GM12873 (cell line): Measurements from ENCODE around the gene CREG2.

ENCODE experiments used
- TF ChIP-seq, protein P1 (sequence below): IDR thresholded peaks from 2 replicates; pipeline ENCODE4 v1.5.1; 2012; ENCODE audit warnings: low read depth, mild to moderate bottlenecking, moderate library complexity, low read length, control low read depth; ENCODE audit not compliant: insufficient read depth; ENCODE audit errors: missing control alignments

The CREG2 gene

DNA sequence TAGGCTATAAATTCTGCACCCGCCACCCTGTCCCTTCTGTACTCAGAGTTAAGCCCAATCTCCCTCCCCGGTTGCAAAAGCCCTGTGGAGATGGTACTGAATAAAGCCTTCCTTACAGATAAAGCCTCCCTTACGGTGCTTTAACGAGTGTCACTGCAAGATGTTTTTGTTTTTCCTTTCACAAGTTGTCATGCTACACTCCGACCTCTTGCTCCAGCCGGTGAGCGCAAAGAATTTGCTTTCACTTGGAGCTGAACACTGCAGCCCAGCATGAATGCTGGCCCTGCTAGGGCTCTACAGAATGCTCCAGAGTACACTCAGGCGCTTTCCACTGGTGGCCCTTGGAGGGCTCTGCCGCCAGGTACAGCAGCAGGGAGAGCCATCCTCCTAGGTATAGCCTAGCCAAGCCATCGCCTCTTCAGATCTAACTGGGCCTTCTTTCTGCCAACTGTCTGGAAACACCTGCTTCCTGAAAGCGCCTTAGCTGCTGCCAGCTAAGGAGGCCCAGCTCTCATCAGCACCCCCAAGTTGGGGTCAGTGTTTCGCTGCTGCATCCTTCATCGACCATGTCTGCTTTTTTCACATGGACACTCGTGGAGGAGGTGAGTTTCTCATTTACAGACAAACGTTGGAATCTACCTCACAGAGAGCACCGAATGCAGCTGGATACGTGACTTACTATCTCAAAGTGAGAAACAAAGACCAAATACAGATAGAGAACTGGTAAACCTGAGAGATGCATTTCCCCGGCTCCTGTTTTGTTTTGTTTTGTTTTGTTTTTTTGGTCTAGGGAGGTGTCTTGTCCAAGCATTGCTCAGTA is 13.4 kb upstream of the CREG2 start:
- TF ChIP-seq, protein P1, sequence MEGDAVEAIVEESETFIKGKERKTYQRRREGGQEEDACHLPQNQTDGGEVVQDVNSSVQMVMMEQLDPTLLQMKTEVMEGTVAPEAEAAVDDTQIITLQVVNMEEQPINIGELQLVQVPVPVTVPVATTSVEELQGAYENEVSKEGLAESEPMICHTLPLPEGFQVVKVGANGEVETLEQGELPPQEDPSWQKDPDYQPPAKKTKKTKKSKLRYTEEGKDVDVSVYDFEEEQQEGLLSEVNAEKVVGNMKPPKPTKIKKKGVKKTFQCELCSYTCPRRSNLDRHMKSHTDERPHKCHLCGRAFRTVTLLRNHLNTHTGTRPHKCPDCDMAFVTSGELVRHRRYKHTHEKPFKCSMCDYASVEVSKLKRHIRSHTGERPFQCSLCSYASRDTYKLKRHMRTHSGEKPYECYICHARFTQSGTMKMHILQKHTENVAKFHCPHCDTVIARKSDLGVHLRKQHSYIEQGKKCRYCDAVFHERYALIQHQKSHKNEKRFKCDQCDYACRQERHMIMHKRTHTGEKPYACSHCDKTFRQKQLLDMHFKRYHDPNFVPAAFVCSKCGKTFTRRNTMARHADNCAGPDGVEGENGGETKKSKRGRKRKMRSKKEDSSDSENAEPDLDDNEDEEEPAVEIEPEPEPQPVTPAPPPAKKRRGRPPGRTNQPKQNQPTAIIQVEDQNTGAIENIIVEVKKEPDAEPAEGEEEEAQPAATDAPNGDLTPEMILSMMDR, result no peak

DNA sequence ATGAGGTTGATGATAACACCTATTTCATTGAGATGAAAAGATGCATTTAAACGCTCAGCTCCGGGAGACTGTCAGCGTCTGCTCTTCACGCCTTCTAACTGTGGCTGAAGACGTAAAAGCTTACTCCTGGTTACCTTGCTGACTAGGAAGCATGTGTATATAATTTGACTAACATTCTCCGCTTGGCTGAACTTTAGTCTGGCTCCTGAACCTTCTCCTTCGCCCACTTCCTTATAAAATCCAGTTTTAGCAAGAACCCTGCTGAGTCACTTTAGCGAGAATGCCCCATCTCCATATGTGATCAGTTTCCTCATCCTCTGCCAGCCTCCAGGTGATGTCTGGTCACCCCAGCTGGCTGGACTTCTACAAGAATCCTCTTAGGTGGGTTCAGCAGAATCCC is 12.7 kb upstream of the CREG2 start:
- TF ChIP-seq, protein P1, result no peak

DNA sequence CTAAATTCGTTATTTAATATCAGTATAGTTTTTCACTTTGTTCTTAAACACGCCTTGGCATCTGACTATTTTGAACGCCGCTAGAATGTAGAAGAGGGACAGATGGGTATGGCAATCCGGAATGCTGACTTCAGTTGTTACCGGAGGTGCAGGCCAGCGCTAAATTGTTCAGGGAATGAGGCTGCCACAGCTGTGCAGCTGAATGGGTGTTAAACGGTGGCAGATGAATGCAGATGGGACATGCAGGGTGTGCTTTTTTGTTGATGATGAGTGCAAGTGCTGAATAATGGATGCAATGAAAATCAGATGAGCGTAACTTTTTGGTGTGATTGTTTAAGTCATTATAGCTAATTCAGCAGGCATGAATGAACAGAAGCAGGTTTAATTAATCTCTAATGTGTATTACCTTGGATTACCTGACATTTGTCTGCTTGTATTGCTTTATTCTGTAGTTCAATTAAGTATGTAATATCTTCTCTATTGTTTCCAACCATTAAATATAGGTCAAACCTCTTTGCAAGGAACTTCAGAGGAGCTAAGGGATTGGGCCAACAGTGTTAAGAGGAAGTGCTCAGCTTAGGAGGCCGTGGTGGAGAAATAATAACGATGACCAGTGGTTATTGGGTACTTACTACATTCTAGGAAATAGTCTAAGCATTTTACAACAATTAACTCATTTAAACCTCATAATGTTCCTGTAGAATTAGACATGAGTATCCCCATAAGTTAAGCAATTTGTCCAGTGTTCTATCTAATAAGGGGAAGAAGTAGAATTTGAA is 11.9 kb upstream of the CREG2 start:
- TF ChIP-seq, protein P1, result no peak

DNA sequence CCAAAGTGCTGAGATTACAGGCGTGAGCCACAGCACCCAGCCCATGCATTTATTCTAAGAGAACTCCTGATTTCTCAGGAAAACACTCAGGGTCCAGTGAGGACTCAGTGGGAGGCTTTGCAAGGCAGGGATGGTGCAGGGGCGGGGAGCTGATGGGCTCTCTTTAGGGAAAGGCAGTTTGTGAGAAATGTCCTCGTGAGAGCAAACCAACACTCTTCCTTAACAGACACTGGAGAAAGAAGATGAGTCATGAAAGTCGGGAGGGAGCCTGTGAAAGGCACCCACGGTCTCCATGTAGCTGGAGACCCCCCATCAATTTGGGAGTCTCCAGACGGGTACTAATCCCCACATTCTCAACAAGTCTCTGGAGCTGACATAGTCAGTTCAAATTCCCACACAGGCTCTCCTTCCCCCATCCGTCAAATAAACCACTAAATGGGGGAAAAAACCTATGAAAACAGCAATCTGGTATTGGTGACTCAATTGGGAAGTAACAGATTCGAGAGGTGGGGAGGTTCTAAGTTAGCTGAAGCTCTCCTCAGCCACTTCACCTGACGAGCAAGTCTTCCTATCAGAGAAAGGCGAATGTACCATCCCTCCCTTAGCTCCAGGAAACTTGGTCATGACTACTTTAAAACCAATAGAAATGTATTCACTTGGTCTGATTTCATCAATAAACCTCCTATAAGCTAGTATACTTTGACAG is 11.0 kb upstream of the CREG2 start:
- TF ChIP-seq, protein P1, result no peak

DNA sequence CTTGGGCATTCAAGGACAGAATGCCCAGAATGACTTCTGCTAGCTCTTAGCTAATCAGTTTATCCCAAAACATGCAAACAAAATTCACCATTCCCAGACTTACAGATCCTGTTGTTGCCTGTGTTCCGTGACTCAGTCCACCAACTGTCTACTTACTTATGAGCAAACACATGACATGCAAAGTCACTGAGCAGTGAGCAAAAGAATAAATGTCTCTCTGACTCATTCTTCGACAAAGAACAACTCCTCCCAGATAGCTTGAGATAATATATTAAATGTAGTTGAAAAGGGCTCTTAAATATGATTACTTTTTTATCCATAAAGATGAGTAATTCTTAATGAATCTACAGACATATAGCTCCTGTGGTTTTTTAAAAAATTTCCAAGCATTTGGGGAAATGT is 9.0 kb upstream of the CREG2 start:
- TF ChIP-seq, protein P1, result no peak

DNA sequence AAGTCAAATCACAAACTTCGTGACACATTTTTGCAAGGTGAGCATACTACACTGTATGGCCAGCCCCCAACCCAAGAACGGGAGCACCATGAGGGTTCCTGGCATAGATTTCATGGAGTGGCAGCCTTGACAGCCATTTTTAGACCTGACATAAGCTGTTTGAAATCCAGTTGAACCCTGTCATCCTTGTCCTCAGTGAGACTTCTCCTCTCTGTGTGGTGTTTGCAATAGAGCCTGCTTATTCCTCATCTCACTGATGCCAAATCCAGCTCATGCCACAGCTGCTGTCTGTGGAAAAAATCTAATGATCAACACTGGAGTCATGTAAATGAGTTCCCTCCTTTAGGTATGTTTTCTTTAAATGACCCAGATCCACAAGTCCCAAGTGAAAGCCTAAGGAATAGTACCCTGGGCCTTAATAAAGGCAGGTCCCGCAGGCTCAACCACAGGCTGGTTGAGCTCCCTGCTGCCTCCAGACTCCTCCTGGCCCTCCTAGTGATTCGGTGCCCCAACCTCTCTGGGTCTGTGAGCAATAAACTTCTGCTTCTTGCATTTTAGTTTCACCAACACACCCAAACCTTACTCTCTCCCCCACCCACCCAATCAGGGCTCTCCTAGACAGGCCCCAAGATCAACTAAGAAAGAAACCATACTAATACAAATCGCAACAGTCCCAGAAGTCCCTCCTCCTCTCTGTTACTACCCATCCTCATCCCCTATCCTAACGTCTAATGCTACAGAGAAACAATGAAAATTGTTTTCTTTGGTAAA is 8.4 kb upstream of the CREG2 start:
- TF ChIP-seq, protein P1, result no peak
